ENCODE results near the gene ASIP. TPM values are rescaled to one million over a fixed set of nuclear protein-coding genes. Genes with fewer than 3 reads are reported as not detected.

ASIP gene
- total and polyA plus RNA-seq, 2 of the 4 experiments (the other 2 are of a cell fraction), result not detected

DNA sequence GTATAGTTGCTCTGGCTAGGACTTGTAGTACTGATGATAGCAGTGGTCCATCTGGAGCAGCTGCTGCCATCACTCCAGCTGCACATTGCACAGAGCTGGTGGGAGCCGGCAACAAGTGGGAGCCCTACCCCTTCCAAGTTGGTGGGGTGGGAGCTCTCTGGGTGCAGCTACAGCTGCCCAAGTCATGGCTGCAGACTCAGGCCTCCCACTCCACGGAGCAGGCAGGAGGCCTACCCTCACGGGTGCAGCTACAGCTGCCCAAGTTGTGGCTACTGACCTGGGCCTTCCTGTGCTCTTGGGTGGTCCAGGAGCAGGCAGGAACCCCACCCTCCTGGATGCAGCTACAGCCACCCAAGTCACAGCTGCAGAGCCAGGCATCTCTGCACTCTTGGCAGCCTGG is 32.1 kb upstream of the ASIP start:
- Histone ChIP-seq H2AK9ac (replicated peaks; ENCODE audit: low read depth, low read length, poor library complexity) (no peak overlapping the region), H3K18ac (ENCODE audit: low read depth, low read length) (no peak overlapping the region), H2BK5ac (ENCODE audit: low read depth, low read length, poor library complexity, severe bottlenecking) (no peak overlapping the region), H2BK120ac (ENCODE audit: low read depth, low read length) (no peak overlapping the region), H3K9me1 (ENCODE audit: insufficient read depth, low read length) (no peaks in the 10 kb centered on the region), H2AK5ac (ENCODE audit: low read depth, low read length) (no peak overlapping the region), H2BK15ac (ENCODE audit: low read depth, low read length) (no peak overlapping the region), H4K20me1 (ENCODE audit: insufficient read depth, low read length) (no peaks in the 10 kb centered on the region), H3K27ac (ENCODE audit: insufficient read depth, low read length) (no peak overlapping the region), H3K56ac (ENCODE audit: extremely low read depth, insufficient read depth, low read length) (no peak overlapping the region), H4K91ac (ENCODE audit: insufficient read depth, low read depth, low read length) (no peak overlapping the region), H3K9me3 (ENCODE audit: control insufficient read depth, insufficient read depth, low read length) (peaks cover 13% of the 10 kb centered on the region), H3K23ac (ENCODE audit: low read depth, low read length) (no peak overlapping the region), H3K27me3 (ENCODE audit: control insufficient read depth, insufficient read depth, low read length) (peaks cover 2% of the 10 kb centered on the region), H4K5ac (ENCODE audit: low read depth, low read length) (no peak overlapping the region), H3K4me3 (ENCODE audit: insufficient read depth, low read depth, low read length) (no peak overlapping the region), H3K79me1 (ENCODE audit: low read depth in 1 of 2, low read length in 2 of 2) (no peaks in the 10 kb centered on the region), H3K9ac (ENCODE audit: low read depth, low read length) (no peak overlapping the region), H3K36me3 (ENCODE audit: control insufficient read depth, insufficient read depth, low read length) (no peaks in the 10 kb centered on the region), H4K8ac (ENCODE audit: low read depth in 2 of 2, low read length in 2 of 2) (no peak overlapping the region), H3K4me2 (ENCODE audit: low read depth, low read length) (no peak overlapping the region), H2BK20ac (ENCODE audit: low read depth, low read length) (no peak overlapping the region), H3K14ac (replicated peaks; ENCODE audit: low read depth, low read length) (no peak overlapping the region), H3K4ac (ENCODE audit: low read depth, low read length) (no peak overlapping the region), H2AFZ (replicated peaks; ENCODE audit: low read length, poor library complexity) (no peak overlapping the region), H3K4me1 (ENCODE audit: control insufficient read depth, insufficient read depth, low read length) (no peaks in the 10 kb centered on the region)
- no peak for TF ChIP-seq BHLHE40 (IDR thresholded peaks at IDR 0.05; ENCODE audit: low read depth, low read length)
- TF ChIP-seq, protein P1, sequence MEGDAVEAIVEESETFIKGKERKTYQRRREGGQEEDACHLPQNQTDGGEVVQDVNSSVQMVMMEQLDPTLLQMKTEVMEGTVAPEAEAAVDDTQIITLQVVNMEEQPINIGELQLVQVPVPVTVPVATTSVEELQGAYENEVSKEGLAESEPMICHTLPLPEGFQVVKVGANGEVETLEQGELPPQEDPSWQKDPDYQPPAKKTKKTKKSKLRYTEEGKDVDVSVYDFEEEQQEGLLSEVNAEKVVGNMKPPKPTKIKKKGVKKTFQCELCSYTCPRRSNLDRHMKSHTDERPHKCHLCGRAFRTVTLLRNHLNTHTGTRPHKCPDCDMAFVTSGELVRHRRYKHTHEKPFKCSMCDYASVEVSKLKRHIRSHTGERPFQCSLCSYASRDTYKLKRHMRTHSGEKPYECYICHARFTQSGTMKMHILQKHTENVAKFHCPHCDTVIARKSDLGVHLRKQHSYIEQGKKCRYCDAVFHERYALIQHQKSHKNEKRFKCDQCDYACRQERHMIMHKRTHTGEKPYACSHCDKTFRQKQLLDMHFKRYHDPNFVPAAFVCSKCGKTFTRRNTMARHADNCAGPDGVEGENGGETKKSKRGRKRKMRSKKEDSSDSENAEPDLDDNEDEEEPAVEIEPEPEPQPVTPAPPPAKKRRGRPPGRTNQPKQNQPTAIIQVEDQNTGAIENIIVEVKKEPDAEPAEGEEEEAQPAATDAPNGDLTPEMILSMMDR (conservative IDR thresholded peaks at IDR 0.05; ENCODE audit: low read depth, low read length), result no peak
- no peak for TF ChIP-seq SMC3 (IDR thresholded peaks at IDR 0.05; ENCODE audit: low read depth, low read length)
- no peak for TF ChIP-seq MXI1 (IDR thresholded peaks at IDR 0.05; ENCODE audit: borderline replicate concordance, low read depth, low read length)
- TF ChIP-seq CEBPB (IDR thresholded peaks at IDR 0.05; ENCODE audit: low read depth, low read length), result no peak
- no peak for TF ChIP-seq POLR2A (IDR thresholded peaks at IDR 0.05; ENCODE audit: low read depth, low read length)
- CTCF ChIA-PET, result interaction anchor here (0.7 kb wide), 1 partner anchor 19 kb away, joined by 3 read pairs; no protein-coding TSS in a partner anchor
- dilution Hi-C loops (cut with HindIII; ENCODE audit: low sequenced_read_pairs, unreplicated experiment), result no loop called here
- in situ Hi-C loops (cut with MboI; ENCODE audit: low sequenced_read_pairs), result no loop called here
- 50% methylated on average over 1 of the region's 3 CpGs; no CpG with 5 or more reads in 1 of the 2 experiments for WGBS, 2 experiments (ENCODE audit: extremely low coverage in 2 of 2, insufficient read length in 1 of 2)
- DNase-seq (no peak), ATAC-seq (ENCODE audit: low read depth) (no peak)
- POLR2A ChIA-PET (ENCODE audit: unreplicated experiment), result no interaction called here
- intact Hi-C loops (cut with micrococcal nuclease), result no loop called here
- BruUV-seq (replicated peaks), result no TSS peak
